GM19397 (cell line): ENCODE results near the gene MACROD2.

Experiments used
- ATAC-seq: cut with Tn5 transposase; IDR thresholded peaks from one replicate; pipeline ENCODE4 v1.9.1; 2021; ENCODE audit warnings: mild to moderate bottlenecking, moderate library complexity; ENCODE audit not compliant: unreplicated experiment

Gene MACROD2

DNA sequence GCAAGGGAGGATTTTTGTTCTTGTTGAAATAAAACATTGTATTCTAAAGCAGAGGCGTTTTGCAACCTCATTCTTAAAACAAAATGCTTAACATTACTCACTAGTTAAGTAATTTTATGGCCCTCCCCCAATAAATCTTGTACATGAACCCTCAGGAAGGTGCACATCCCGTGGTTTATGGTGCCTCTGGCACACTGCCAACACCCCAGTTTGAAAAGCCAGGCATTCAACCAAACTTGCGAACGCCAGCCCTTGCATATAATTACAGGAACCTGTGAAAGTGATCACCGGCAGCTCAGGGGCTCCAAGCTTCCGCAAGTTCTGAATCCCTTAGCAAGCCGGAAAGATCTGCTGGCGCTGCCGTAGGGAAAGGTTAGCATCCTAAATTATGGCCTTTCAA lies 1451.1 kb downstream of the MACROD2 start:
- ATAC-seq, result no peak

DNA sequence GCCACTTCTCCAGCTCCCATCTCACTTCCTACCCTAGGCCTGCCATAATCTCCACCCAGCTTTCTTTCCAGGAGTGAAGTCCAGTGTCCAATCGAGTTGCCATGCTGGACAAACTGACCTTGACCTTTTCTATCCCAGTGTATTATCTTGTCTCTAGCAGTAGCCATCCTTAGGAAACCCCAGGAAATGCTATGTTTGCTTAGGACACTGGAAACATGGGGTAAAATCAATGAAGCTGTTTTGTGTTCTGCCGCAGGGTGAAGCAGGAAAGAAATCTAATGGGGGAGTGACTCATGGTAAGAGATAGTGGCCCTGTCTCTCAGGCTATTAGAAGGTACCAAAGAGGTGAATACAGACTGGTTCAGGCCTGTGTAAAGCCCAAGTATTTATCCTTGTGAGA lies 1452.2 kb downstream of the MACROD2 start:
- no peak for ATAC-seq

DNA sequence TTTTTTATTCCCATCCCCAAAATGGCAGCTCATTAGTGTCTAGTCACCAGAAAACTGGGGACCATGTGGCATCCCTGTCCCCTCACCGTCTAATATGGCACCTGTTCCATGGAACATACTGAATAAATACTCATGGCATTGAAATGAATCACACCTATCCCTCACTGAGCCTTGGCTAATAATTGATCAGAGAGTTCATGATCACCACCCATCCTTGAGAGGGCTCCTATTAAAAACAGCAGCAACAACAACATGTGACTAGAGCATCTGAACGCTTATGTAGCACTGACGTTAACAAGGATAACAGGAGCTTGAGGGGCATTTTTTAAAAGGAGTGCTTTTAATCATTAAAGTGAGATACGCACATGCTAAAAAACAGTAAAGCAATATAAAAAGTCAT lies 1453.7 kb downstream of the MACROD2 start:
- no peak for ATAC-seq

DNA sequence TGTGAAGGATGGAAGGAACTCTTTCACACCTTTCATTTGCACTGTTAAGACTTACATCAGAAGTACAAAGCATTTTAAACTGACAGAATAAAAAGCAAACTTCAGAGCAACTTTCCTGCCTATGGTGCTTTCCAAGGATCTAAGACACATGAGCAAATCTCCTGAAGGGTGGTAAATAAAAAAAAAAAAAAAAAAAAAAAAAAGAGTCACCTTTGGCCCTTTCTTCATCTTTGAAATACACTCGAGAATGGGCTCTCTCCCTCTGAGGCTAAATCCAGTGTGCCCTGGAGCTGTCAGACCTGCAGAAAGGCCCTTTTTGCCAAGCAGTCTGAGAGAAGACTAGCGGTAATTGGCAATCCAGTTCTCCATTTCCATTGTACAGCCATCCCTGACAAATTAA lies 1455.9 kb downstream of the MACROD2 start:
- ATAC-seq, result no peak

DNA sequence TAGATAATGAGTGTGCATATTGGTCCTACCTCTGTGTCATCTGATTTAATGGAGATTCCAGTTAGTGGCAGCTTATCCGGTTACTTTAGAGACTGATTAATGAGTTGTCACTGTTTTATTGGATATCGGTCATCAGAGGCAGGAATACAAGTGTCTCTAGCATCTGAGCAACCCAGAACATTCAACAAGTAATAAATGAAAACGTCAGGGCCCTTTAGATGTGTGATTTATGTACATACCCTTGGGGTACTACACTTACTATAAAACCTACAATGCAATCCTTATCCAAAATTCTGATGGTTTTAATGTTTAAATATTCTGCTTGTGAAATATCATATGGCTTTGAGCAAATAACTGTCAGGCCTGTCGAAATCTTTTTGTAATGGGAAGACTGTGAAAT lies 1460.0 kb downstream of the MACROD2 start:
- no peak for ATAC-seq

DNA sequence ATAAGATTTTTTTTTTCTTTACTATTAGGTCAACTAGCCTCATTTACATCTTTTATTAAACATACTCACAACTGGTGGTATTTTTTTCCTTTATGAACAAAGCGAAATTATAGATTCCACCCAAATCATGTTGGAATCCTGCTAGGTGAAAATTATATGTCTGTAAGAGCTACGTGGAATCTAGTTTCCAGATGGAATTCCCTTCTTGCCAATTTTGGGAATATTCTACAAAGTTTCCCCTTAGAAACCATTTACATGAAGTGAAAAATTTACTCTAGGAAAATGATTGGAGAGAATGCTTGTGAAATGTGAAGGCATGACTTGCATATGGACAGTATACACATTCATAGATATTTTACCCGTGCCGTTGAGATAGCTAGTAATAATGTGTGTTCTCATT lies 1466.6 kb downstream of the MACROD2 start:
- no peak for ATAC-seq

DNA sequence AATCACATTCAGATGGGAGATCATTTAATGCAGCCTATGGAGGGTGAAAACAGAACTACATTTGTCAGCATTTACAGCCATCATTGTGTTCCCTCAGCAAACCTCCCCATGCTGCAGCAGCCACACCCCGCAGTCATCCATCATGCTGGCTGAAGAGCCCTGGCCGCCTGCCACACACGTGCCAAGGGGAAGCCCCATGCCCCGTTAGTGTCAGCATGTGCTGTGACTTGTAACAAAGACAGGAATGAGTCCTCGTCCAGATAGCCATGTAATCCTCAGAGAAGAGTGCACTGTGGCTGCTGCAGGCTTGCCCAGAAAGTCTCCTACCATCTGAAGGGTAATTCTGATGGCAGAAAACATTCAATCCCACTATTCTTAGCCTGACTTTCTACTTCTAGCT lies 1480.2 kb downstream of the MACROD2 start:
- ATAC-seq, result peak; percentile 58

DNA sequence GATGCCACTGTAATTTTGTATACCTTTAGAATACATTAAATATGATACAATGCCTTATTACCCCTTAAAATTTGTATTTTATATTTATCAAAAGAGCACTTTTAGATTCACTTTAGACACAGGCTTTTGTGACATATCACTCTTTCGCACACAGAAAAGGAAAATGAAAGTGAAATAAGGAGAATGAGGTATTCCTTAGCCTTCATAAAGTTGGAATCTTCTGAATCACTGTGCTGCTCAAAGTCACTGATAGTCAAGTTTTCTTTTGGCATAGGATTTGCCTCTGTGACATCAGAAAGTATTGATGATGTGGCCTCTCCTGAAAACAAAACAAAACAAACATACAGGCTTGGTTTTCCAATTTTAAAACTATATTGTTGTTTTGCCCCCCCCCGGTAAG lies 1480.9 kb downstream of the MACROD2 start:
- ATAC-seq, result no peak

DNA sequence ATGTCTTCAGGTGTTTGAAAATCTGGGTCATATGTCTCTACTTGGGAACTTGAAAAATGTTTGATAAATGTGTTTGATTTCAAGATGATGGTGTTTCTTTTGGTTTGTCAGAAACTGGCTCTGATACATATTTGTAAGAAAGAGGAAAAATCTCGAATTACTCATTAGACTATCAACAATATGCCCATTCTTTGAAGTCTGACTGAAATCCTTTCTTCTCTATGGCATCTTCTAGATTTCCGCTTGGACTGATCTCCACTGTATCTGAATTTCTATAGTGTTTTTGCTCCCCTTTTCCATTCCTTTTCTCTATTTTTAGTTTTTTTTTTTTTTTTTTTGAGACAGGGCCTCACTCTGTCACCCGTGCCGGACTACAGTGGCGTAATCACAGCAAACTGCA lies 1481.5 kb downstream of the MACROD2 start:
- no peak for ATAC-seq

DNA sequence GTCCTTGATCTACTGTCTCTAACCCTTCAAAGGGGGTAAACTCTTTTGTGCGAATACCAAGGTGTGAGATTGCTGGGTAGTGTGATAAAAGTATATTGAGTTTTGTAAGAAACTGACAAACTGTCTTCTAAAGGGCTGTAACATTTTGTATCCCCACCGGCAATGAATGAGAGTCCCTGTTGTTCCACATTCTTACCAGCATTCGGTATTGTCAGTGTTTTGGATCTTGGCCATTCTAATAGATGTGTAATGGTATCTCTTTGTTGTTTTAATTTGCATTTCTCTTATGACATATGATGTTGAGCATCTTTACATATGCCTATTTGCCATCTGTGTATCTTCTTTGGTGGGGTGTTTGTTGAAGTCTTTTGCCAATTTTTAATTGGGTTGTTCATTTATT lies 1487.2 kb downstream of the MACROD2 start:
- no peak for ATAC-seq

DNA sequence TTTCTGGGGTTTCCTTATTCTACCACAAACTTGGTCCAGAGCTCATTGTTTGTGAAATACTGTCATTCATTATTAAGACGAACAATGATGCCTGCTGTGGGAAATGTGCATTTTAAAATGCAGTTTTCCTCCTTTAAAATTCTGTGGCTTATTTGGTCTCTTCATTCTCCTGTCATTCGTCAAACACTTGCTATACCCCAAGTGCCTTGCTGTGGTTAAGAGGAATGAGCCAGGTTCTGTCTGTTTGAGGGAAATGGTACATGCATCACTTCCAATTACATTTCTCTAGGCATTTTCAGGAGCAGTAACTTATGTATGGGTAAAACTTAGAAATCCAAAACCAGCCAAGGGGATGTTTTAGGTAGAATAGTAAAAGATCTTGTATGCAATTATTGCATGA lies 1490.2 kb downstream of the MACROD2 start:
- ATAC-seq, result no peak

DNA sequence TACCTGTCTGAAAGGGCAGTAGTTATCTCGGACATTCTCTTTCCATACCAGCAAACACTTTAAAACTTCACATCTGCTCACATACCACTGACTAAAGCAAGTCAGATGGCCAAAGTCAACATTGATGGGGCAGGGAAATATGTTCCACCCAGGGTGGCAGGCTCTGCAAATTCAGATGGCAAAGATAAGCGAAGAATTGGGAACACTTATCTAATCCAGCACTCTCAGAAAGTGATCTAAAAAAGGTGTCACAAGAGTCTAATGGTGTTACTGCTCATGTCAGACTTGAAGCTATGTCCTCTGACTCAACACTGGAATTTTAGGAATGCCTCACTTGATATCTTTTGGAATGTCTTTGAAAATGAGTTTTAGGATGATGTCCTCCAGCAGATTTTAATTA lies 1491.7 kb downstream of the MACROD2 start:
- ATAC-seq, result no peak

DNA sequence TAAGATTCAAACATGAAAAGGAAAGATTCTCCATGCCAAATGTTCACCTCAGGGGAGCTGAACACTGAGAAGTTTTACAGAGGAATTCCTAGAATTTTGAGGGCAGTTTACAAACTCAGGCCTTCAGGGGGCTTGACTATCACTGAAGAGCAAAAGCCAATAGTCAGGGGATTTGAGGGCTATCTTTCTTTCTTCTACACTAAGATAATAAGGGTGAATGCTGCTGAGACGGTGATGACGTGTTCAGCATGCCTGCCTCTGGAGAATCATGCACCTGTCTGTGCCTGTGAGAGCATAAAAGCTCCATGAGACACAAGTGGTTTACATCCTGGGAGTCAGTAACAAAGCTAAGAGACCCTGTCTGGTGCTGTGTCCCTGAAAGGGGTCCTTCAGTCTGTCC lies 1492.4 kb downstream of the MACROD2 start:
- ATAC-seq, result no peak

DNA sequence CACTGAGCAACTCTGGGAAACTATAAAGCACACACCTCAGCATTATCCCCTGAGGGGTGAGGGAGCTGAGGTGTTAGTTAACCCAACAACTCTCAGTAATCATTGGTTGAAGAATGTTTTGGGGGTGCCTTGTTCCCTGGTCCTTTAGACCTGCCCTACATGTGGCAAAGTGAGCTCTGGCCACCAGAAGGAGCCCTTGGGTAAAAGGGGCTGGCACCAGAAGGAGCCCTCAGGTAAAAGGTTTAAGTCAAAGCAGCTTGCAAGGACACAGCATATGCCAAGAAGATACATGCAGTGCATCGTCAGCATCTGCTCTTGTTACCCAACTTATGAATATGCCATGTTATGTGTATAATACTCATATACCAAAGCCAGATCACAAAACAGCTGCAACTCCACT lies 1496.3 kb downstream of the MACROD2 start:
- no peak for ATAC-seq

DNA sequence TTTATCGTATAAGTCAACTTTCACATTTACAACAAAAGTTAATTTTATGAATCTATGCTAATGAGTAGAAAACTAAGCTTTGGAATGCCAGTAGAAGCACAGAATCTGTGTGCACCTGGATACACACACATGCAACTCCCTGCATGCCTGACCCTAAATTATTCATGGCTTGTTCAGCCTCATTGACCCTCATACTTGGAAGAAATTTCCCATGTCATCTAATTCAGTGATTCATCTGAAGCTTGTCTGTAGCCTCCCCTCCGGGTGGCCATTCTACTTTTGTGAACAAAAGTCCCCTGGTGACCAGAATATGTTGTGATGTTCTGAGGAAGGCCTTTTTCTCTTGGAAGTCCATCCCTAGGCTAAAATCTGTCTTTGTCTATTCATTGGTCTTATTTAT lies 1499.5 kb downstream of the MACROD2 start:
- ATAC-seq, result no peak

DNA sequence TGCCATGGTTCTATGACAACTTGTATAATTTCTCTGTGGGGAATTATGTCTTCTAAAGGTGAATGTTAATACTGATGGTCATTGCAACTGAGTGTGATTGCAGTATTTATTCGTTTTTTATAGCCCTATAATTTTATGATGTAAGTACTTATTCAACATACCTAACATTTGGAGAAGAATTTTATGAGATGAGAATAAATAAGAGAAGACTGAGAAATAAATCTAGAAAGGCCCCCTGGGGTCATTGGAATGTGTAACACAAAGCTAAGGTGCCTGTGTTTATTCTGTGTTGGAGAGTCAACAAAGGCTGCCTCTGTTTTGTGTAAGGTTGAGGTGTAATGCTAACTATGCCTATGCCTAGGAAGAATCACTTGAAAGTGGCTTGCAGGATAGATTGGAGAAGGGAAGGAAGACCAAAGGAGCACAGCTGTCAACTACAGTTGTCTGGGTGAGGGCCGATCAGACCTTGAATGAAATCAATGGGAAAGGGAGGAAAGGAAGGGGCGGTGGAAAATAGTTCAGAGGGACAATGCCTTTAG lies 1501.3 kb downstream of the MACROD2 start:
- ATAC-seq, result no peak

DNA sequence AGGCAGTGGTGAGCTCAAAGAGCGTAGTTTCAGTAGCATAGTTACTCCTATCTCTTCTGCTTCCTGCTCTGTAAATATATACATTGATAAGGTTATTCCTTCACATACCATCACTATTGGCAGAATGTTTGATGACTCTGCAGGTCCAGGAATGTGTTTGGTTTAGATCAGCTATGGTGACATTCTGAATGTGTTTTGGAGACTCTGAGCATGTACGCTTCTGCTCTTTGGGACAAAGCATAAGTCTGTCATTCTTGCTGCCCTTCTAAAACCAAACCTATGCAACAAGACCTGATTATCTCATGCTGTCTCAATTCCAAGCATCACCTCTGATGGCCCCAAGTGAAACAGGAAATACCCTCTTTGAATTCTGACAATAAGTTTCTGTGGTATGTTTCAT lies 1503.6 kb downstream of the MACROD2 start:
- no peak for ATAC-seq

DNA sequence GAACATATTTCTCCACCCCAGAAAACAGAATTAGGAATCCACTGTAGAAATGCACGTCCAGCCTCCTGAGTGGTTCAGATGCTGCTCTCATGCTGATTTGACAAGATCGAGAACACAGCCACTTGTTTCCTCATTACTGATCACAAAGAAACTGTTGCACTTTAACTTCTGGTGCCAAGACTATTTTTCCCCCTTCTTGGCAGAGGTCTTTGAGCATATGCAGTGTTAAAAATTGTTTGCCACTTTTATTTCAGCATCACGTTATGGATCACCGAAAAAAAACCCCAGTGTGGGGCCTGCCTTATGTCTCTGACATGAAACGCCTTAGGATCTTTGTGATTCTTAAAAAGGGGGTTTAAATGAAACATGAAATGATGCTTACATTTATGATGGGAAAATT lies 1511.0 kb downstream of the MACROD2 start:
- no peak for ATAC-seq

DNA sequence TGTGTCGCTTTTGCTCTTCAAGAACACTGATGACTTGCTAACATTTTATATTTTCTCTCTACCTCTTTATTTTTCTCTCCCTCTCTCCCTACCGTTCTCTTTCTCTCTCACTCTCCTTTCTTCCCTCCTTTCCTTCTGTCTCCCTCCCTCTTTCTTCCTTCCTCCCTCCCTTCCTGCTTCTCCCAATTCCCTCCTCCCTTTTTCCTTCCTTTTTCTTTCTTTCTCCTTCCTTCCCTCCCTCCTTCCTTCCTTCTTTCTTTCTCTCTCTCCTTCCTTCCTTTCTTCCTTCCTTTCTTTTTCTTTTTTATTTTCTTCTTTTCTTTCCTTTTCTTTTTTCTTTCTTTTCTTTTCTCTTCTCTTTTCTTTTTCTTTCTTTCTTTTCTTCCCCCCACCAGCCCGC lies 1511.8 kb downstream of the MACROD2 start:
- ATAC-seq, result no peak

DNA sequence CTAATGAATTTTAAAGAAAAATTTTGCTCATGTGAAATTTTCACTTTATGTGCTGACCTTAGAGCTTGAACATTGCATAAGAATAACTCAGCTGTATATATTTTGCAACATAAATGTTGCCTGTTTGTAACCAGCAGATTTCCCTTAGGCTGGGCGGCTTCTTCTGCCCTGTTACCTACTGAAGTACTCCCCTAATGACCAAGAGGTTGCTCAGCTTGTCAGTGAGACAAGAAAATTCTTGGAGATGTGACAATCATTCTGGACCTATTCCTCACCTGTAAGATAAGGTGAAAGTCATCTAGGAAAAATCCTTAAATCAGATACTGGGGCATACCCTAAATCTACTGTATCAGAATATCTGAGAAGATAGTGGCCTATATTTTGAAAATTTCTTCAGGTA lies 1516.2 kb downstream of the MACROD2 start:
- no peak for ATAC-seq

DNA sequence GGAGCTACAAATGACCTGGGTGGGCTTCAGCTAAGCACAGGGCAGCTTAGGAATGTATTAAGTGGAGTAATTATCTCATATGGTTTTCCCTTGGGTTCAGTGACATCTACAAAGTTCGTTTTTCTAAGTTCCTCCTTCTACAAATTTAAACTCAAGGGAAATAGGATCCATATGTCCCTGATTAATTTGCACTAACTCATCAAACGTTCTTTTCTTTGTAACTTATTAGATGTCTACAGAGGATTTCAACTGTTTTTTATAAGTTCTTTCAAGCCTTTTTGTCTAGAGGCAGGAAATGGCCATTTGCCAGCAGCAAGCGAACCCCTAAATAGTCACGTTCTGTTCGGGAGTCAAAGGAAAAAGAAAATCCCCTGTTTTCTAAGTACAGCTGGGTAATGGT lies 1517.6 kb downstream of the MACROD2 start:
- ATAC-seq, result no peak

DNA sequence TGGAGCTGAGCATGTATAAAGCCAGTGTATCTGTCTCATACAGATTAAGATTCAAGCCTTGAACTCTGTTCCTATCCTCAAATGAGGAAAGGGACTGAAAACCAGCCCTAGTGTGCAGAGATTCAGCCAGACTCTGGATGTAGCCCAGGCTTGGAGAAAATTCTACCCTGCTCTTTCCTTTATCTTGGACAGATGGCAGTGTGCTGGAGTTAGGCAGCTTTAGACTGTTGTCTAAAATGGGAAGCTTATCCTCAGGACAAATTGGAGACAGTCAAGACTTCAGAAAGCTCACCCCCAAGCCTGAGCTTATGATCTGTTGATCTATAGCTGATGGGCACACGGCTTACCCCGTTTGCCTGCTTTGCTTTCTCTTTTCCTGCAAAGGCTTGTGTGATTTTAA lies 1520.4 kb downstream of the MACROD2 start:
- no peak for ATAC-seq

DNA sequence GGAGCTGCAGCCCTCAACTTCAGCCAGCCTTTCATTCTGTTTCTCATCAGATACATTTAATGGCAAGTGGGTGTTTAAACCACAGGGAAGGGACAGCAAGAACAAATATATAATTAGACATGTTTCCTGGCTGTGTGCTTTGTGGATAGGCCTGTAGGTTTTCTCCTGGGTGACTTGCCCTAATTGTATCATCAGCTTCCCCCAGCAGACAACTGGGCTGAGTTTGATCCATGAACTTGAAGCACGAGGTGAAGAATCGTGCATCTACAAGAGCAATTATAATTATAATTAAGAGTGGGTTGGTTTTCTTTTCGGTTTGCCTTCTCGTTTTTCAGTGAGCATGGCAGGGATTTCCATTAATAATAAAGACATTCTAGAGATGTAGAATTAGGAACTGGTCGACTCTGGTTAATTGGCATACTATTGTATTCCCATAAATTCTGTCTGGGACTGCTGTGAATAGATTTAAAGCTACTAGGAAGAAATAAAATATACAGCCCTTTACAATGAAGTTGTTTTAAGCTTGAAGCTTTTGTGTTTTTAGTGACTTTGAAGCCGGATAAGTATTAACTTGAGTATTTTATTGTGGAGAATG lies 1525.7 kb downstream of the MACROD2 start:
- no peak for ATAC-seq
